Kidney epithelial cell (primary cell): ENCODE data around the gene ALPK1. TPM values are rescaled to one million over a fixed set of nuclear protein-coding genes. Genes with fewer than 3 reads are reported as not detected.

Experiments
- DNase-seq: peaks from one replicate; pipeline ENCODE4 v3.0.0-alpha.2; 2010; ENCODE audit warnings: low read depth
- H3K27me3 ChIP-seq: 2 replicates; pipeline ENCODE4 v1.6.0; 2011; ENCODE audit warnings: low read length; ENCODE audit not compliant: control insufficient read depth, insufficient read depth
- H3K36me3 ChIP-seq: 2 replicates; pipeline ENCODE4 v1.5.1; 2011; ENCODE audit warnings: low read length; ENCODE audit not compliant: control insufficient read depth, insufficient read depth
- H3K4me3 ChIP-seq: 2 replicates; pipeline ENCODE4 v1.5.1; 2011; ENCODE audit warnings: low read depth, mild to moderate bottlenecking, control low read depth, low read length
- total RNA-seq: library from RNA; depleted of rRNA; stranded (reverse); fragments of >200 nt; gene quantifications from 2 replicates; pipeline ENCODE4 v1.2.3, GENCODE V29; 2015
- TF ChIP-seq, protein P1 (sequence below): IDR thresholded peaks from 2 replicates; pipeline ENCODE4 v1.5.1; 2011; ENCODE audit warnings: mild to moderate bottlenecking, moderate library complexity, low read length, control low read depth, inconsistent platforms; ENCODE audit not compliant: insufficient read depth, poor library complexity, severe bottlenecking

The ALPK1 gene
- total RNA-seq: 12.5 and 19.7 TPM in 2 replicates

DNA sequence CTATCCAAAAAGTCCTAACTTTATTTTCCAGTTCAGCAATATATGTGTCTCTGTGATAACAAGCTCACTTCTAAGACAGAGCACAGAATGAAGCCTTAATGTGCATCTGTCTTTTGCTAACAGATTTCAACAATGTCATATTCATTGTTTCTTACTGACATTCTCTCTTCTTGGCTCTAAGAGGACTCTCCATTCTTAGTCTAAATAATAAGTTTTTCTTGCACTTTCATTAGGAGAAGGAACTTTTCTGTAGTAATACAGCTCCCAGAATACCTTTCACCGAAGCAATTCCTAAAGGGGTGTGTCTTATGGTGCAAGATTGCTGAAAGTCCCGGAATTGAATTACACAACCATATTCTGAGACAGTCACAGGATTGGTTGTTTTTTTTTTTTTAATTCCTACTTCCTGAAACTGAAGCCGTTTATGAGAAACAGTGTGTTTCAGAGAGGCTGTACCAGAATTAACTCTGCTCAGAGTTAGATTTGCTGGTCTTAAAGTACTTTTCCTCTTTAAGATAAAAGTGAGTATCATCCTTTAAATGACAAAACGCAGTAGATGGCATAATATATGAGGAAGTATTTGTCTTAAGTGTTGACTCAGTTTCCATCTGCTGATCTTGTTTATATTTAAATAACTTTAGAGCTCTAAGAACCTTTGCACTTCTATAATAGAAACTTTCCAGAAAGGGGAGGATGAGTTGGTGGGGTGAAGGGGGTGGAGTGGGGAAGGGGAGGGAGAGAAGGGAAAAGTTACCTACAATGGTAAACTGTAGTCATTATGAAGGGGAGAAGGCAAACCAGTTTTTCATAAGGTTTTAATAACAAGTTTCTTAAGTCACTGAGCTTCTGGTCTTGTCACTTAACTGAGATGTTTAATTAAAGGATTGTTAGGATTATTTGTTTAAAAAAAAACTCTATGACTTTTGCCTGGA is at the start of gene ALPK1:
Gene ALPK1, plus strand, starts transcription at position 421 of the 932 bp plus-strand sequence.
- H3K4me3 ChIP-seq: peak within 1 kb of the TSS; percentile 47
- H3K27me3 ChIP-seq: no peaks in the 10 kb centered on the region
- DNase-seq: peak; percentile 91
- no peaks in the 10 kb centered on the region for H3K36me3 ChIP-seq
- TF ChIP-seq, protein P1, sequence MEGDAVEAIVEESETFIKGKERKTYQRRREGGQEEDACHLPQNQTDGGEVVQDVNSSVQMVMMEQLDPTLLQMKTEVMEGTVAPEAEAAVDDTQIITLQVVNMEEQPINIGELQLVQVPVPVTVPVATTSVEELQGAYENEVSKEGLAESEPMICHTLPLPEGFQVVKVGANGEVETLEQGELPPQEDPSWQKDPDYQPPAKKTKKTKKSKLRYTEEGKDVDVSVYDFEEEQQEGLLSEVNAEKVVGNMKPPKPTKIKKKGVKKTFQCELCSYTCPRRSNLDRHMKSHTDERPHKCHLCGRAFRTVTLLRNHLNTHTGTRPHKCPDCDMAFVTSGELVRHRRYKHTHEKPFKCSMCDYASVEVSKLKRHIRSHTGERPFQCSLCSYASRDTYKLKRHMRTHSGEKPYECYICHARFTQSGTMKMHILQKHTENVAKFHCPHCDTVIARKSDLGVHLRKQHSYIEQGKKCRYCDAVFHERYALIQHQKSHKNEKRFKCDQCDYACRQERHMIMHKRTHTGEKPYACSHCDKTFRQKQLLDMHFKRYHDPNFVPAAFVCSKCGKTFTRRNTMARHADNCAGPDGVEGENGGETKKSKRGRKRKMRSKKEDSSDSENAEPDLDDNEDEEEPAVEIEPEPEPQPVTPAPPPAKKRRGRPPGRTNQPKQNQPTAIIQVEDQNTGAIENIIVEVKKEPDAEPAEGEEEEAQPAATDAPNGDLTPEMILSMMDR: no peak

DNA sequence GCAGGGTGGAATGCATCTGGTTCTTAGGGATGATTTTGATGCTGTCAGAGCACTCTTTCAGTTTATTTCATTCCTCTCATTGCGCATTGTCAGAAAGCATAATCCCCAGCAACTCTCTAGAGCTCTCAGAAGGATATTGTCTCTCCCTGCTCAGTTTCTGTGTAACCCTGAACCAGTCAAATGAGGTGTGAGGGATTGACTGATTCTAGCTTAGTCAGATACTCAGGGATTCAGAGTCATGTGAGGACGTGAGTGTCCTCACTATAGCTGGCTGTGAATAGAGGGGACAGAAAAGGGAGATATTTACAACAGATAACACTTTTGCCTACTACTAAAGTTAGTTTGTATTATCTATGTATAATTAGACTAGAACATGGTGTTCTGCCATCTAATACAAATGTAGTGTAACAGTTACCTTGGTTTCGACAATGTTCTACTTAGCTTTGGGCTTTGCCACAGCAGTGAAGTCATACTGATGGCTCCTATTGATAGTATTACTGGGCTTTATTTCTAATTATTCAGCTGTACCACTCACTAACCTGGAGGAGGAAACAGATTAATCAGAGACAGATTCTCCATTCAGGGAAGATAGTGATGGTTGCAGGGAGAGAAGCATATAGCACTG is 46.0 kb upstream of the ALPK1 start:
- no peak for DNase-seq
- no peaks in the 10 kb centered on the region for H3K27me3 ChIP-seq
- TF ChIP-seq, protein P1: no peak
- no peaks in the 10 kb centered on the region for H3K36me3 ChIP-seq
- H3K4me3 ChIP-seq: no peak overlapping the region

DNA sequence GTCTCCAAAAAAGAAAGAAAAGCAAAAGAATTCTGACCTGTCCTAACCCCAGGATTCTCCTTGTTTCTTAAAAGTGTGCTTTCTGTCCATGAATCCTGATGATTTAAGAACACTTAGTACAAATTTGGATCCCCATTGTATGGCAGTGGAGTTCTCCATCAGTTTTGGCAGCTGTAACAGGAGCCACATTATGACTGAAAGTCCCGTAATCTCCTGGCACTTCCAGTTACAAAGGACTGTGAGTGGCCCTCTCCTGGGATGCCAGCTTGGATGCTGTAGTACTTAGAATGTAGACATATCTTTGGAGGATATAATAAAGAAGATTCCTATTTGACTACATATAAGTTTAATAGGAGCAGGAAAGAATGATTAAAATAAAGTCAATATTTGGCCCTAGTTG is 44.9 kb upstream of the ALPK1 start:
- no peak for DNase-seq
- TF ChIP-seq, protein P1: no peak
- no peaks in the 10 kb centered on the region for H3K36me3 ChIP-seq
- no peaks in the 10 kb centered on the region for H3K27me3 ChIP-seq
- H3K4me3 ChIP-seq: no peak overlapping the region

DNA sequence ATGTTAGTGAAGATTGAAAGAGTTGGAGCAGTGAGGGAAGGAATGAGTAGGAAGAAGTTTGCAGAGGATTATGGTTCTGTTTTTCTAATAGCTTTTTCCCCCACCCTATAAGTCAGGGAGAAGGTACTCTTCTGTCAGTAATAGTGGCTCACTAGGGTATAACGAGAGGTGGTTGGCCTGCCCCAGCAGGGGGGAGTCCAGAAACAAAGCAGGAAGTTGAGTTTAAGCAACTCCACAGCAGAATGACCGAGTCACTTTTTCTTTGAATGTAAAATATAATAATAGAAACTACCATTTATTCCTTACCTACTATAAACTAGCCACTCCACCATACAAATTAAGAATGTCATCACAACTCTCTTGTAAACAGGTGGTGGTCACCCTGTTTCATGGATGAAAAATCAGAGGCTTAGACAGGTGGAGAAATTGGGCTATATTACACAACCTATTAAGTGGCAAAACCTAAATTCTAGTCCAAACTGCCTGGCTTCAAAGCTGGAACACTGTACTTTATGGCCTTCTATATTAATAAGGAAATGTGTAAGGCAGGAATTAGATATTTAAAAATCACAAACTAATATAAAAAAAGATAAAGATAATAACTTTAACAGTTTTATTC is 43.7 kb upstream of the ALPK1 start:
- TF ChIP-seq, protein P1: no peak

DNA sequence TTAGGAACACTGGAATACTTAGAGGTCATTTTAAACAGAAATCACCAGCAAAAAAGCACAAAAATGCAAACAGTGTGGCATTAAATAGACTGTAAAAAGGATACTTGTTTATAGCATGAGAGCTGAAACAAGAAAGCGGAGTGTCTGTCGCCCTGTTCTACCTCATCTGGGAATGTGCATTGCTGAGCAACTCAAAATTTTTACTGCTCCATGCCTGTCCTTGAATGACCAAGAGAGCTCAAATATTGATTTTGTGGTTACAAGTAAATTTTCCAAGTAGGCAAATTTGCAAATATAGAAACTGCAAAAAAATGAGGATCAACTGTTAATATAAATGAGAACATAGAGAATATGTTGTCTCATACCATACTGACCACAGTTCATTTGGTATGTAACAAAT is 40.1 kb upstream of the ALPK1 start:
- H3K27me3 ChIP-seq: no peaks in the 10 kb centered on the region
- DNase-seq: no peak

More for the DNA sequence above, 43.7 kb upstream of the ALPK1 start:
- no peak overlapping the region for H3K4me3 ChIP-seq
- no peak for DNase-seq
- no peaks in the 10 kb centered on the region for H3K27me3 ChIP-seq
- no peaks in the 10 kb centered on the region for H3K36me3 ChIP-seq

More for the DNA sequence above, 40.1 kb upstream of the ALPK1 start:
- H3K36me3 ChIP-seq: no peaks in the 10 kb centered on the region
- TF ChIP-seq, protein P1: no peak
- H3K4me3 ChIP-seq: no peak overlapping the region
